Activated CD4-positive, alpha-beta T cell treated with anti-CD3 and anti-CD28 coated beads for 1 hour (primary cell): ENCODE results near the gene ZNF829.

Experiments used
- DNase-seq: peaks from one replicate; pipeline ENCODE4 v3.0.0-alpha.2; 2020

Gene ZNF829

GRCh38 chr19:36915992-36916830, at the start of gene ZNF829, which contains the start of gene ZNF568:
TSS of gene ZNF829 (minus strand) at chr19:36916291. CDS start at chr19:36915167, 1,124 bp downstream.
TSS of gene ZNF568 (plus strand) at chr19:36916332. CDS start at chr19:36922771, 6,439 bp downstream.
- peak; percentile 81 for DNase-seq

GRCh38 chr19:36963280-36963679, 47.2 kb upstream of the ZNF829 start:
- DNase-seq: no peak

GRCh38 chr19:36962346-36962745, 46.3 kb upstream of the ZNF829 start:
- DNase-seq: no peak

DNA sequence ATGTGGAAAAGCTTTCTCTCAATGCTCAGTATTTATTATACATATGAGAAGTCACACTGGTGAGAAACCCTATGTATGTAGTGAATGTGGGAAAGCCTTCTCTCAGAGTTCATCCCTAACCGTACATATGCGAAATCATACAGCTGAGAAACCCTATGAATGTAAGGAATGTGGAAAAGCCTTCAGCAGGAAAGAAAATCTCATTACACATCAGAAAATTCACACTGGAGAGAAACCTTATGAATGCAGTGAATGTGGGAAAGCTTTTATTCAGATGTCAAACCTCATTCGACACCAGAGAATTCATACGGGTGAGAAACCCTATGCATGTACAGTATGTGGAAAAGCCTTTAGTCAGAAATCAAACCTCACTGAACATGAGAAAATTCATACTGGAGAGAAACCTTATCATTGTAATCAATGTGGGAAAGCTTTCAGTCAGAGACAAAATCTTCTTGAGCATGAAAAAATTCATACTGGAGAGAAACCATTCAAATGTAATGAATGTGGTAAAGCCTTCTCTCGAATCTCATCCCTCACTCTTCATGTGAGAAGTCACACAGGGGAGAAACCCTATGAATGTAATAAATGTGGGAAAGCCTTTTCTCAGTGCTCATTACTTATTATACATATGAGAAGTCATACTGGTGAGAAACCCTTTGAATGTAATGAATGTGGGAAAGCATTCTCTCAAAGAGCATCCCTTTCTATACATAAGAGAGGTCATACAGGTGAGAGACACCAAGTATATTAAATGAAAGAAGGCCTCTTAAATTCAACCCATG, 34.4 kb upstream of the ZNF829 start:
- no peak for DNase-seq

- DNase-seq: no peak
These were observed 23.1 kb upstream of the ZNF829 start for GRCh38 chr19:36939153-36939552.

- DNase-seq: no peak
These were observed 15.6 kb upstream of the ZNF829 start for GRCh38 chr19:36931684-36932083.

GRCh38 chr19:36918090-36918489, 2.0 kb upstream of the ZNF829 start:
- DNase-seq: no peak

- no peak for DNase-seq
These were observed 900 bp upstream of the ZNF829 start for GRCh38 chr19:36916991-36917390.

- no peak for DNase-seq
These were observed 17.7 kb downstream of the ZNF829 start for GRCh38 chr19:36898422-36898821.

DNA sequence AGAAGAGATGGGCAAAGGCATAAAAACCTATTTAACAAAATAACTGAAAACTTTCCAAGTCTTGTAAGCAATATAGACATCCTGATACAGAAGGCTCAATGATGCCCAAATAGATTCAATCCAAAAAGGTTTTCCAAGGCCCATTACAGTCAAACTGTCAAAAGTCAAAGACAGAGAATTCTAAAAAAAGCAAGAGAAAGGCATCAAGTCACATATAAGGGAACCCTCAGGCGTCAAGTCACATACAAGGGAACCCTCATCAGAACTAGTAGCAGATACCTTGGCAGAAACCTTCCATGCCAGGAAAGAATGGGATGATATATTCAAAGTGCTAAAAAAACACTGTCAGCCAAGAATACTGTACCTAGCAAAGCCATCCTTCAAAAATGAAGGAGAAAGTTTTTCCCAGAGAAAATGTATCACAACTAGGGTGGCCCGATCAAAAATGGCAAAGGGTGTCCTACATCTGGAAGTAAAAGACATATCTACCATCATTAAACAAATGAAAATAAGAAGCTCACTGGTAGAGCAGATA, 21.2 kb downstream of the ZNF829 start:
- DNase-seq: no peak

- no peak for DNase-seq
These were observed 24.2 kb downstream of the ZNF829 start for GRCh38 chr19:36891768-36892357.

- no peak for DNase-seq
These were observed 38.8 kb downstream of the ZNF829 start for GRCh38 chr19:36876993-36877938.

GRCh38 chr19:36851898-36852297, 64.2 kb downstream of the ZNF829 start:
- DNase-seq: no peak

- peak; percentile 74 for DNase-seq
These were observed 65.3 kb downstream of the ZNF829 start, which contains the start of gene ZNF345 for GRCh38 chr19:36850559-36851442. TSS of gene ZNF345 (plus strand) at chr19:36850876. CDS start at chr19:36876831, 25,955 bp downstream.

DNA sequence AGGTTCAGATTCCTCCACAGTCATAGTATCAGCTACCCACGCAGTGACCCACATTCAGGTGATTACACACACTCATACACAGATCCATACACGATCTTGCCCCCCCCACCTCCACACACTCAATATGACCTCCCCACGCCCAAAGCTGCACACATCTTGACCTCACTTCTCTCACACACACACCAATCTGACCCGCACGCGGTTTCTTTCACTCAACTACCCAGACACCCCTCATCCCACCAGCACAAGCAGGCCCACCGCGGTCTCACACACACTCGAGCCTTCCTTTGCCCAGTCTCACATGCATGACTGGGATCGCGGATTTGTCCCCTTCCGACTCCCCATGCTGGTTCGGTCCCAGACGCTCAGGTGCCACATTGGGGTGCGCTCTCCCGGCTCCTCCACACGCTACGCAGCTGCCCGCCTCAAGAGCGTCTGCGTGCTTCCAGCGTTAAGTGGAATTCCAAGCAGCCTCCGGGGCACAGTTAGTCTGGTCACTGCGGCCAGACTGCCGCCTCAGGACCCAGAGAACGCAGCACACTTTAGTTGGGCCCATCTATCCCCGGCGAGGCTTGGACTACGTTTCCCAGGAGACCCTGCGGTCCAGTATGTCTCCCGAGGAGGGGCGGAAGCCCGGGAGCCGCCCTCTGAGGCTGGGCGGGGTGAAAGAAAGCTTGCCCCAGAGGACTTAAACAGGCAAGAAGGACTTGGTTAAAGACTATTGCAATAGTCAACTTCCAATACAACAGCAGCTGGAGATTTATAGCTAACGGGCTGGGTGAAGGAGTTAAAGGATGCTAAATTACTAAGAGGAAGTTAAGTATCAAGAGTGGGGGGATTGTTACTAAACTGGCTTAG, 66.2 kb downstream of the ZNF829 start:
- peak; percentile 82 for DNase-seq

GRCh38 chr19:36847968-36848367, 68.1 kb downstream of the ZNF829 start:
- no peak for DNase-seq

- DNase-seq: no peak
These were observed 77.2 kb downstream of the ZNF829 start for GRCh38 chr19:36838784-36839324.
